Right renal cortex interstitium (tissue), 3 donors: ENCODE data around the gene CDHR2. TPM values are rescaled to one million over a fixed set of nuclear protein-coding genes. Genes with fewer than 3 reads are reported as not detected.

Source experiments
- DNase-seq, 3 donors: peaks; one replicate each; pipeline ENCODE4 v3.0.0-alpha.2; 2013; ENCODE audit warnings: low read depth in 3 of 3, low spot score in 2 of 3
- polyA plus RNA-seq, 3 donors: library from polyadenylated mRNA; unstranded; fragments of 120-200 nt; gene quantifications; one replicate each; pipeline ENCODE4 v1.2.1, GENCODE V29; 2013; ENCODE audit not compliant: insufficient read length in 3 of 3

The CDHR2 gene
- polyA plus RNA-seq, 3 donors = 18.9 to 23.1 (median 20.2) TPM

DNA sequence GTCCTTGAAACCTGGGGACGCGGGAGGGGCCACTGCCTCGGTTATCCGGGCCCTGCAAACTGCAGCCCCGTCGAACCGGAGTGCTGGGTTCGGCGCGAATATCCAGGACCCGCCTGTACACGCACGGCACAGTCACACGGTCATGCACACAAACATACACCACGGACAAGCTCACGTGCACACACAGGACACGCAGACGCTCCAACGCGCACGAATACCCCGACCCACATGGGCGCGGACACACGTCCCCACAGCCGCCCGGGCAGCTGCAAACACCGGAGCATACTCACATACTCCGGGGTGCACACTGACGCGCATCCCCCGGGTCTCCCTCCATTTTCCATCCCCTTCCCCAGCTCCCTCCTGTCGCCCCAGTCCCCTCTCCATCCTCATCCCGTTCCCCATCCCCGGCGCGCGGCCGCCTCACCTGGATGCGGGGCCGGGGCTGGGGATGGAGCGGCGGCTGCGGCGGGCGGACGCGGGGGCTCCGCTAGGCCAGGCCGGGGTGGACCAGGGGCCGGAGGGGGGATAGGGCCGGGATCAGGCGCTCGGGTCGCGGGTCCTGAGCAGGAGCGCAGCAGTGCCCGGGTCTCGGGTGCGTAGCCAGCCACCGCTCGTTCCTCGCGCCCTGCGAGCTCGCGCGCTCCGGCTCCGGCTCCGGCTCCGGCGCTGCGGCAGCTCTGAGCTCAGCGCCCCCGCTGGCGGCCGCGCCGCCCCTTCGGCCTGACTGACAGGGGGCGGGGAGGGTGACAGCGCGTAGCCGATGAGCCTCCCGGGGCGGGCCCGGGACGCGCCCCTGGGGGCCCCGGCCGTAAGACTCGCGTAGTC lies 80.9 kb downstream of the CDHR2 start, which contains the start of the genes EIF4E1B and SNCB:
Gene EIF4E1B (plus strand): TSS at position 823 of the 828 bp plus-strand sequence. CDS start 12,113 bp downstream, outside the sequence.
Gene SNCB (minus strand): TSS at position 682 of the 828 bp plus-strand sequence. CDS start 880 bp downstream, outside the sequence.
- peak in 1 of 3 donors; percentile 33 for DNase-seq

DNA sequence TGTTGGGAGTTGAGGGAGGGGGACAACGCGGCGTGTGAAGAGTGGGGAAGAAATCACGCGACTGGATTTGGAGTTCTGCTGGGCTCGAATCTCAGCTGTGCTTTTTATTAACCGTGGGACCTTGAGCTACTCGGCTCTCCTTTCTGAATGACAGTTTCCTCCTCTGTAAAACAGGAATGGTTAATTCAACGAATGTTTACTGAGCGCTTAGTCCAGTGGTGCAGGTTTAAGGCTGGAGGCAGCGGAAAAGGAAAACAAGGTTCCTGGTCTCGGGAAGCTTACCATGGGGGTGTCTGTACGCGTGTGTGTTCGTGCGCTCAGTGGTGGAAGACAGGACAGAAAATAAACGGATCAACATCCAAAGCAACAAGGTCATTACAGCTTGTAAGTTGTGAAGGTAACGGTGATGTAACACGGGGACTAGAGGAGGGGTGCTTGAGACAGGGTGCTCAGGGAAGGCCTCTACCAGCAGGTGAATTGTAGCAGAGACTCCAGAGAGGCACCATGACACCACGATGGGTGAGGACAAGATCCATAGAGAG lies 81.6 kb downstream of the CDHR2 start:
- DNase-seq = no peak

DNA sequence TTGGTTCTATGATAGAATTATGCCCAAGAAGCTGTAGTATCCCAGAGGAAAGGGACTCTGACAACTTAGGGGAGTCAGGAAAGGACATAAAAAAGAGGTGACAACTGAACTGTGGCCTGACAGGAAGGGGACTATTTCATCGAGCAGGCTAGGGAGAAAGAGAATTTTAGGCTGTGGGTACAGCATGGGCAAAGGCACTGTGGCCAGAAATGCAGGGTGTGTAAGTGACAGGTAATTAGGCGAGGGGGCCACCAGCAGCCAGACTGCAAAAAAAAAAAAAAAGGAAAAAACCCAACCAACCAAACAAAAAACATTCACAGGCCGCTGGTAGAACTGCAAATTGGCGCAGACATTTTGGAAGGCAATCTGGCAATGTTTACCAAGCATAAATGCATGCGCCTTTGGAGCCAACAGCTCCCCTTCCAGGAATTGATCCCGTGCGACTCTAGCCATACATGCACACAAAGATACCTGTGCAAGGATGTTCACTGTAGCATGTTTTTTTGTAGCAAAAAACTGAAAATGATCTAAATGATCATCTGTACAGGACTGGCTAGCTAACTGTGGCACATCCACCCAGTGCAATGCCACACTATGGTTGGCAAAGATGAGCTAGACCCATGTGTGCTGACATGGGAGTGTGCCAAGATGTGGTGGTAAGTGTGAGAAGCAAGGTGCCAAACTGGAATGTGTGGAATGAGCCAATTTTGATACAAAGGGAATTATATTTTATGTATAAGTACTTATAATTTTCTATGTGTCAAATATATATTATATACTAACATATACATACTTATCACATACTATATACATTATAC lies 82.5 kb downstream of the CDHR2 start:
- DNase-seq = no peak

DNA sequence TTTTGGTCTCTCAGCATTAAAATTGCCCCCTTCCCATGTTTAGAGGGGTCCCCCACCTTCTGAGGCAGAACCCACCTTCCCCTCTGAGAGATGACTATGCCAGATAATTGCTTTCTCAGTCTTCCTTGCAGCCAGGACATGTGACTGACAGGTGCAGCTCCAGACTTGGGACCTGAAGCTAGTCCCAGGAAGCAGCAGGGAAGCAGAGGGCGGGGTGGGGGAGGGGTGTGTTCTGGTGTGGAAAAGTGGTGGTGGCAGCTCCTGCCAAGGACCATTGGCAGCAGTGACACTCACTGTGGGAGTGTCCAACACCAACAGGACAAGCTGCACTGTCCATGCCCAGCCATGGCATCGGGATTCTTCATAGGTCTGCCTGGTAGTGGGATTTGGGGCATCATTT lies 83.6 kb downstream of the CDHR2 start:
- DNase-seq = no peak

DNA sequence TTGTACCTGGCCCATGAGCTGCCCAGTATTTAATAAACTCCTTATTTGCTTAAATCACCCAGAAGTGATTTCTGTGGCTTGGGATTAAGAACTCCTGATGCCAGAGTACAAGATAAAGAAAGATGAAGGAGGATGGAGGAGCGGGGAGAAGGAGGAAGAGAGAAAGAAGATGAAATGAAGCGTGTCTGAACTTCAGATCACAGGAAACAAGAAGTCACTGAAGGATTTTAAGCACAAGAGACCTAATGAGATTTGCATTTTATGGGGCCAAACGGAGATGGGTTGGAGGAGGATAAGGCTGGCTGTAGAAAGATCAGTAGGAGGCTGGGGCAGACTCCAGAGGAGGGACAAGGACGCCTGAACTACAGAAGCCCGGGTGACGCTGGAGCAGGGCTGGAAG lies 84.5 kb downstream of the CDHR2 start:
- no peak for DNase-seq

DNA sequence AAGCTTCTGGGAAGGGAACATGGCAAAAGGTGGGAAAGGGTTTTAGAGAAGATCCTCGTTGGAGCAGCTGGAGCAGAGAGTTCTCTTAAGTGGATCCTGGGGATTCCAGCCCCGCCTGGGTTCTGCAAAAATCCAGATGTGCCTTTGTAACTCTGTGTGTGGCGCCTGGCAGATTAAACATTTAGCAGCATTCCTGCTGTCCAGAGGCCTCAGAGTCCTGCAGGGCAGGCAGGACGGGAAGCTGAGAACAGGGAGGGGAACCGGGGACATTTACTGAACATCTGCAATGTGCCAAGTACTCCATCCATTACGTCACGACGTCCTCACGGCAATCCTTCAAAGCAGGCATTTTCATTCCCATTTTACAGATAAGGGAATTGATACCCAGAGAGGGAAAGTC lies 87.3 kb downstream of the CDHR2 start:
- no peak for DNase-seq

DNA sequence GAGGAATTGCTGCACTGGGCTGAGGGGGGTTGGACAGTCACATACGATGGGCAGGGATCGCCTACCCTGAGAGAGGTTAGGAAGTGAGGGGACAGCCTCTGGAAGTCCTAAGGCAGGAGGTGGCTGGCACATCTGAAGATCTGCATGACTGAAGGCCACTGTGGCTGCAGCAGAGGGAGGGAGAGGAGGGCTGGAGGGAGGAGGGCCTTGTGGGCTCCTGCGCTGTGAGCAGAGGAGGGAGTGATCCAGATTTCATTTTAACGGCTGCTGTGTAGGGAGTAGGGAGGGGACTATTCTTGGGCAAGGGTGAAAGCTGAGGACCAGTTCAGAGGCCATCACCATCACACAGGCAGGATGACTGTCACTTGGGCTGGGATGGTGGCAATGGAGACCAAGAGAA lies 88.4 kb downstream of the CDHR2 start:
- DNase-seq = no peak

DNA sequence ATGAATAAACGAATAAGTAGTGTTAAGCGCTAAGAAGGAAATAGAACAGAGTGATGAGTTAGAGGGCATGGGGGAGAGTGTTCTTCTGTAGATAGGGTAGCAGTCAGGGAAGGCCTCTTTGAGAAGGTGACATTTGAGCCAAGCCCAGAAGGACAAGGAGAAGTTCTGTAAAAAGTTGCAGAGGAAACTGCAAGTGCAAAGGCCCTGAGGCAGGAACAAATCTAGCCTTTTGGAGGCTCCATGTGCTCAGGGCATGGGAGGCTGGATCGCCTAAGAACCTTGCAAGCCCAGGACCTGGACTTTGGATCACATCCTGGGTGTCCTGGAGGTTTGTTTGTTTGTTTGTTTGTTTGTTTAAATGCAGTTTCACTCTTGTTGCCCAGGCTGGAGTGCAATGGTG lies 89.3 kb downstream of the CDHR2 start:
- DNase-seq = no peak

DNA sequence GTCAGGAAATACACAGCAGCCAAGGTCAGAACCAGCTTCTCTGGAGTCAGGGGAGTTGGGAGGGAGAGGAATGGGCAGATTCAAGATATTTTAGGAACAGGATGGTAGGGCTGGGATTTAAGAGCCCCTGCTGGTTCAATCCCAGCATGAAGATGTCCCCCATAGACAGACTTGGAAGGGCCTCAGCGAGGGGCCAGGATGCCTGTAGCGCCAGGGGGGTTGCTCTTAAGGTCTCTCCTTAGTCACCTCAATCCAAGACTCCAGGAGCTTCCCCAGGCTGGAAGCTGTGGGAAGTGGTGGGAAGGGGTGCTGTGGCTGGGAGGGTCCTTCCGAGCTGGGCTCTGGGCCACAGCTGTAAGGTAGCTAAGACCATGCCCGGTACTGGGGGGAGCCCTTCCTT lies 90.1 kb downstream of the CDHR2 start:
- no peak for DNase-seq

DNA sequence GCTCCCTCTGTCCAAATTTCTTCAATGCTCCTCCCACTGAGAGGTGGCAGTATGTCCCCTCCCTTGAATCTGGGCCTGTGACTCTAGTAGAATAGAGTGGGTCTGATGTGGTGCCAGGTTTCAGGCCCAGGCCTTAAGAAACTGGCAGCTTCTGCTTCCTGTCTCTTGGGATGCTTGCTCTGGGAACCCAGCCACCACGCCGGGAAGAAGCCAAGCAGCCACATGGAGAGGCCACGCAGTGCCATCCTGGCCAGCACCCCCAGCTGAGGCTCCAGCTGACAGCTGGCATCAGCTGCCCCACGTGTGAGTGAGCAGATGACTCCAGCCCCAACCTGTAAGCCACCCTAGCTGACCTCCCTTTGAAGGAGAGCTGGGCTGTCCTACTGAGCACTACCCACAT lies 90.8 kb downstream of the CDHR2 start:
- DNase-seq = no peak

DNA sequence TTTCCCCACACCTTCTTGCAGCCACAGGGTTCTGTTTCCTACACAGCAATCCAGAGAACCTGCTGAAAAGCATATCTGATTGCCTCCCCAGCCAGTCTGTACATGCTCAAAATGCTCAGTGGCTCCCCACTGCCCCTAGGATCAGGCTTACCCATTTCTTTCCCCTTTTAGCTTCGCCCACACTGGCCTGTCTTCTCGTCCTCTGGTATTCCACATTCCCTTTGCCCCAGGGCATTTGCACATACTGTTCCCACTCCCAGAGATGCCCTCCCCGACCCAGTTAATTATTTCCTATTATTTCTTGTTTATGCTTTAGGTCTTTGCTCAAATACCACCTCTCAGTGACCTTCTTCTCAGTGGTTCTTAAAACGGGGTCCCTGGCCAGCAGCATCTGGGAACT lies 91.5 kb downstream of the CDHR2 start:
- no peak for DNase-seq

DNA sequence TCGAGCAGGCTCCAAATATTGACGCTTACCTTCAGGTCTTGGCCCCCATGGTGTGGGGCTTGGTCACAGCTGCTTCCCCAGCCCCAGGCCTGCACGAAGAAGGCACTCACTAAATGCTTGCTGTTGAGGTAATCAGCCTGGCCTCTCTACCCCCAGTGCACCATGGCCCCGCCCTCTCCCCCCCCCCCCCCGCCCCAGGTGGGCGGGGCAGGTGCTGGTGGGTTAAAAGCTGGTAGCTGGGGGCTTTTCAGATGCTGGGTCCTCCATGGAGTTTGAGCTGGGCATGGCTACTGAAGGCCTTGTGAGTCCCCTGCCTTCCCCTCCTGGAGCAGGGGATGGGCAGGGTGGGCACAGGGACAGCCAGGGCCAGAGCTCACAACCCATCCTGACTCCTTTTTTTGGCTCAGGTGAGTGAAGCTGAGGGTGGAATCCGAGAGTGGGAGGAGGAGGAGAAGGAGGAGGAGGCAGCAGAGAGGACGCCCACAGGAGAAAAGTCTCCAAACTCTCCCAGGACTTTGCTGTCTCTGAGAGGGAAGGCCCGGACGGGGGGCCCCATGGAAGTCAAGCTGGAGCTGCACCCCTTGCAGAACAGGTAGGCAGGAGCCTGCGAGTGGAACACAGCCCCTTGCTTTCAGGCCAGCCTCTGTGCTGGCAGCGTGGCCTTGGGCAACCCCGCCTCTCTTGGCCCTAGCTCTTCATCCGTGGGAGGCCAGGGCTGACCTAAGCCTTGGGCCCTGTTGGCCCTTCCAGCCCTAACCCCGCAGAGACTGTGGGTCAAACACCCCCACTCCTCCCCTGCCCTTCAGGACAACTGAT lies 93.7 kb downstream of the CDHR2 start:
- DNase-seq = no peak

DNA sequence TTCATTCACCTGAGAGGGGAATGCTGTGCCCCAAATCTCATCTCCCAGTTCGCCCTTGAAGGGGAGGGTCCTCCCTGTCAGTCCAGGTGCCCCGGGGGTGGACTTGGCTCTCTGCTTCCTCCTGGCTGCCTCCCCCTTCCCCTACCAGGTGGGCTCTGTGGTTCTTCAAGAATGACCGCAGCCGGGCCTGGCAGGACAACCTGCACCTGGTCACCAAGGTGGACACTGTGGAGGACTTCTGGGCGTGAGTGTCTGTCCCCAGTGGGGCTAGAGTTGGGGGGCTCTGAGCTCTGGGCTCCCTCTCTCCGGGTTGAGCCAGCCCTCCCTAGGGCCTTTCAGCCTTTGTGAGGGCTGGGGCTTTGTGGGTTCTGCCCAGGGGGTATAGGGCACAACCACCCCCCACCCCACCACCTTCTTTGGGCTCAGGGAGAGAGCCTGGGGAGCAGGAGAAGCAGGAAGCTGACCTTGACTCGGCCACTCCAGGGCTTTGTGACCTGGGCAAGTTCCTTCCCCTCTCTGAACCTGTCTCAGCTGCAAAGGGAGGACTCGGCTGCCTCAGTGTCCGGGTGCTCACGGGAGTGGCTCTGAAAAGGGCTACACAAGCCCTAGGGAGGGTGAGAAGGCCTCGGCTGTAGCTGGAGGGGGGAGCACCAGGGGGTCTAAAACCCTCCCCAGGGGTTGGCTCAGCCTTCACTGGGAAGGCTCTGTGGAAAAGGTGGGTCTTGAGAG lies 94.5 kb downstream of the CDHR2 start:
- no peak for DNase-seq

DNA sequence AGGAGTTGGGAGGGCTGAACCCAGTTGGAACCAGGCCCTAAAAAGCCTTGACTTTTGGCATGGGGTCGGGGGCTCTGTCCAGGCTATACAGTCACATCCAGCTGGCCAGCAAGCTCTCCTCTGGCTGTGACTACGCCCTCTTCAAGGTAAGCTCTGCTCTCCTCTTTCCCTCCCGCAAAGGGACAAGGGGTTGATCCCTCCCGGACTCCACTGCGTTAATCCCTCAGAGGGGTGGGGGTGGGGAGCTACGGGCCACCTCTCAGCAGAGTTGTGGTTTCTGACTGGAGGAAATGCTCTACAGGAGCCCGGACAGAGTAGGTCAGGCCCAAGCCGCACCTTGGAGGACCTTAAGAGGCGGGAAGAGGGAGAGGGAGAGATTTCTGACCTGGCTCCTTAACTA lies 95.2 kb downstream of the CDHR2 start:
- DNase-seq = no peak

DNA sequence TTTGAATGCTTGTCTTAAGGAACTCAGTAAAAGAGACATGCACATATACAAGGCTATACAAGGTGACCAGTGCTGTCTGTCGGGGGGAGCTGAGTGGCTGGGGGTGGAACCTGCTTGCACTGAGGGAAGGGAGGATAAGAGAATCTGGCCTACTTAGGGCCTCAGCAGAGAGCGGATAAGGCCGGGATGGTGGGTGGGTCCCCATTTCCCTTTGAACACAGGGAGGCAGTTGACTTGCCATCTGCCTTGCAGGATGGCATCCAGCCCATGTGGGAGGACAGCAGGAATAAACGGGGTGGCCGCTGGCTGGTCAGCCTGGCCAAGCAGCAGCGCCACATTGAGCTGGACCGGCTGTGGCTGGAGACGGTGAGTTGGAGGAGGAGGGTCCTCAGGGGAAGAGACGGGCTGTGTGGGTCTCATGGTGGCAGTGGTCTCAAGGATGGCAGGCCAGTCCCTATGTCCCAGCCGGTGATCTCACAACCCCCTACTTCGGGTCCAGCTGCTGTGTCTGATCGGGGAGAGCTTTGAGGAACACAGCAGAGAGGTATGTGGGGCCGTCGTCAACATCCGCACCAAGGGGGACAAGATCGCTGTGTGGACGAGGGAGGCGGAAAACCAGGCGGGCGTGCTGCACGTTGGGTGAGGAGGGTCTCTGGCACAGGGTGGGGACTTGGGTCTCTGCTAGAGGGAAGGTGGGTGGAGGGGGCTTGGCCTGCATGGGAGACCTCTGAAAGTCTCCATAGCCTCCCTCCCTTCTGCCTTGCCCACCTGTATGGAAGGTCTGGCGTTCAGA lies 95.9 kb downstream of the CDHR2 start:
- DNase-seq = no peak
